ENCODE results near the gene CAST.

DNA sequence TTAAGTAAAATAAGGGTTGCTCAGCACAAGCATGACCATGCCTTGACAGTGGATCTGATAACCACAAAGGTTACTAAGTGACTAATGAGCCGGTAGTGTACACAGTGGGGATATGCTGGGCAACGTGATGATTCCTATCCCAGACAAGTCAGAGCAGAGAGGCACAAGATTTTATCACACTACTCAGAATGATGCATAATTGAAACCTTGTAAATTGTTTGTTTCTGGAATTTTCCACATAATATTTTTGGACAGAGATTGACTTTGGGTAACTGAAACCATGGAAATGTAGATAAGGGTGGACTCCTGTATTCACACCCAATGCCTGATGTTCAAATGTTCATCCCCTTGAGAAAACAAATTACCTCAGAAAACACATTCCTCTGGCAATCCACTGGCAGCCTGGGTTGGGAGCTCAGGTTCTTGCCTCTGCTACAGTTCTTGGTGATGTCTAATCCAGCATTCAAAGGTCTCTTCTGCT lies 161.8 kb downstream of the CAST start:
- TF ChIP-seq, protein P1, sequence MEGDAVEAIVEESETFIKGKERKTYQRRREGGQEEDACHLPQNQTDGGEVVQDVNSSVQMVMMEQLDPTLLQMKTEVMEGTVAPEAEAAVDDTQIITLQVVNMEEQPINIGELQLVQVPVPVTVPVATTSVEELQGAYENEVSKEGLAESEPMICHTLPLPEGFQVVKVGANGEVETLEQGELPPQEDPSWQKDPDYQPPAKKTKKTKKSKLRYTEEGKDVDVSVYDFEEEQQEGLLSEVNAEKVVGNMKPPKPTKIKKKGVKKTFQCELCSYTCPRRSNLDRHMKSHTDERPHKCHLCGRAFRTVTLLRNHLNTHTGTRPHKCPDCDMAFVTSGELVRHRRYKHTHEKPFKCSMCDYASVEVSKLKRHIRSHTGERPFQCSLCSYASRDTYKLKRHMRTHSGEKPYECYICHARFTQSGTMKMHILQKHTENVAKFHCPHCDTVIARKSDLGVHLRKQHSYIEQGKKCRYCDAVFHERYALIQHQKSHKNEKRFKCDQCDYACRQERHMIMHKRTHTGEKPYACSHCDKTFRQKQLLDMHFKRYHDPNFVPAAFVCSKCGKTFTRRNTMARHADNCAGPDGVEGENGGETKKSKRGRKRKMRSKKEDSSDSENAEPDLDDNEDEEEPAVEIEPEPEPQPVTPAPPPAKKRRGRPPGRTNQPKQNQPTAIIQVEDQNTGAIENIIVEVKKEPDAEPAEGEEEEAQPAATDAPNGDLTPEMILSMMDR (IDR thresholded peaks at IDR 0.05), result no peak
- TF ChIP-seq POLR2A (IDR thresholded peaks at IDR 0.05), result no peak
